Coronary artery (tissue), 2 donors: ENCODE data around the gene COBLL1.

Experiments
- DNase-seq: peaks from one replicate; pipeline ENCODE4 v3.0.0-alpha.2; 2017; ENCODE audit warnings: low spot score
- H3K27ac ChIP-seq, 2 donors: fragments of 200-600 bp; sonication (generic); one replicate each; pipeline ENCODE4 v1.5.1; 2016 to 2019
- H3K4me3 ChIP-seq: fragments of 200-600 bp; sonication (generic); 2 replicates; pipeline ENCODE4 v1.5.1; 2016; ENCODE audit warnings: mild to moderate bottlenecking, moderate library complexity
- CTCF ChIP-seq: fragments of 200-600 bp; sonication (generic); IDR thresholded peaks from one replicate; pipeline ENCODE4 v1.5.1; 2019; ENCODE audit warnings: antibody characterized with exemption

COBLL1 gene

GRCh38 chr2:164852086-164852485, 10.5 kb upstream of the COBLL1 start:
- H3K27ac ChIP-seq = no peak overlapping the region
- DNase-seq = no peak
- H3K4me3 ChIP-seq = no peak overlapping the region
- TF ChIP-seq CTCF = no peak

- H3K27ac ChIP-seq = no peak overlapping the region
- TF ChIP-seq CTCF = no peak
- DNase-seq = no peak
- H3K4me3 ChIP-seq = no peak overlapping the region
Observed at GRCh38 chr2:164850235-164850634, 8.6 kb upstream of the COBLL1 start.

- TF ChIP-seq CTCF = no peak
- Histone ChIP-seq H3K4me3 (no peak overlapping the region), H3K27ac (no peak overlapping the region)
- no peak for DNase-seq
Observed at GRCh38 chr2:164849506-164849905, 7.9 kb upstream of the COBLL1 start.

GRCh38 chr2:164847981-164848741, 6.5 kb upstream of the COBLL1 start:
- Histone ChIP-seq H3K4me3 (no peak overlapping the region), H3K27ac (no peak overlapping the region)
- no peak for TF ChIP-seq CTCF

GRCh38 chr2:164847291-164847690, 5.7 kb upstream of the COBLL1 start:
- no peak for TF ChIP-seq CTCF
- H3K4me3 ChIP-seq = no peak overlapping the region
- H3K27ac ChIP-seq = no peak overlapping the region
- DNase-seq = no peak

More at GRCh38 chr2:164847981-164848741, 6.5 kb upstream of the COBLL1 start:
- no peak for DNase-seq

- H3K27ac ChIP-seq = no peak overlapping the region
- H3K4me3 ChIP-seq = no peak overlapping the region
- no peak for DNase-seq
- no peak for TF ChIP-seq CTCF
Observed at GRCh38 chr2:164846276-164846675, 4.7 kb upstream of the COBLL1 start.

- DNase-seq = no peak
- no peak overlapping the region for H3K4me3 ChIP-seq
- H3K27ac ChIP-seq = no peak overlapping the region
- TF ChIP-seq CTCF = no peak
Observed at GRCh38 chr2:164843346-164843911, 1.8 kb upstream of the COBLL1 start.
